Esophagus squamous epithelium (tissue), 4 donors: ENCODE results near the gene TCP1.
A peak's percentile ranks its signal among the peaks of the same experiment; 100 is the strongest.

ENCODE experiments used
- POLR2A ChIP-seq, 4 donors: fragments of 450-650 bp; IDR thresholded peaks; one replicate each; pipeline ENCODE4 v1.6.1; 2017; ENCODE audit warnings: antibody characterized with exemption in 4 of 4, mild to moderate bottlenecking in 4 of 4, moderate library complexity in 3 of 4
- TF ChIP-seq, protein P1 (sequence below), 6 experiments: fragments of 450-650 bp in 4 of 6; fragments of 200-600 bp in 2 of 6; sonication (generic) in 2 of 6; IDR thresholded peaks; one replicate each; pipeline ENCODE4 v1.5.1; 2016 to 2019; ENCODE audit warnings: antibody characterized with exemption in 6 of 6, mild to moderate bottlenecking in 4 of 6, moderate library complexity in 4 of 6

DNA sequence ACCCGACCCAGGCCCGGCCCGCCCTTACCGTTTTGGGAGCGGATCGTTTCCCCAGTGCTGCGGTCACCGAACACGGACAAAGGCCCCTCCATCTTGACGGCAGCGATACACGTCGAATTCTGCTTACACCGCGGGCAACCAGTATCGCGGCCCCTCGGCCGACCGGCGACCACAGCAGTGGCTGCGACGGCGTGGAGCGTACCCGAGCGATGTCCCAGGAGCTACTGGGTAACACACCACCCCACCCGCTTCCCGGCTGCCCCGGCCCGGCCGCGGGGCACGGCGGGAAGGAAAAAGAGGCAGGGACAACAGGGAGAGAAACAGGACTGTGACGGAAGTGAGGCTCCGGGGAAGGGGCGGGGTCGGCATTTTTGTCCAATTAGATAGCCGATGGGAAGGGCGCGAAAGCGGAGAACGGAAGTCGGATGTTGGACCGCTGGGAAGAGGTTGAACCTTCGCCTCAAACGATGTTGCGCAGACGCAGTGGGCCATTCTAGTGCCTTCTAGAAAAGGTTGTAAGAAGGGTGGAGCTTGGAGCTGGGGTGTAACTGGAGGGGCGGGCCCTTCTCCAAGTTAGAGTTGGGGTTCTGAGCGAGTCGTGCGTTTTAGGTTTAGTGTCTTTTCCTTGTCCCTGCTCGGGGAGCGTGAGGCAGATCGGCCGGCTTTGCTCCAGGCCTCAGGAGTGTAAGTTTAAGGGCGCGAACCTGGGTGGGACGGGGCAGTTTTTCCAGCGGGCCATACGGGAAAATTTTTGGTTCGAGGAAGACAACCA lies at the start of gene TCP1:
- TF ChIP-seq, protein P1, sequence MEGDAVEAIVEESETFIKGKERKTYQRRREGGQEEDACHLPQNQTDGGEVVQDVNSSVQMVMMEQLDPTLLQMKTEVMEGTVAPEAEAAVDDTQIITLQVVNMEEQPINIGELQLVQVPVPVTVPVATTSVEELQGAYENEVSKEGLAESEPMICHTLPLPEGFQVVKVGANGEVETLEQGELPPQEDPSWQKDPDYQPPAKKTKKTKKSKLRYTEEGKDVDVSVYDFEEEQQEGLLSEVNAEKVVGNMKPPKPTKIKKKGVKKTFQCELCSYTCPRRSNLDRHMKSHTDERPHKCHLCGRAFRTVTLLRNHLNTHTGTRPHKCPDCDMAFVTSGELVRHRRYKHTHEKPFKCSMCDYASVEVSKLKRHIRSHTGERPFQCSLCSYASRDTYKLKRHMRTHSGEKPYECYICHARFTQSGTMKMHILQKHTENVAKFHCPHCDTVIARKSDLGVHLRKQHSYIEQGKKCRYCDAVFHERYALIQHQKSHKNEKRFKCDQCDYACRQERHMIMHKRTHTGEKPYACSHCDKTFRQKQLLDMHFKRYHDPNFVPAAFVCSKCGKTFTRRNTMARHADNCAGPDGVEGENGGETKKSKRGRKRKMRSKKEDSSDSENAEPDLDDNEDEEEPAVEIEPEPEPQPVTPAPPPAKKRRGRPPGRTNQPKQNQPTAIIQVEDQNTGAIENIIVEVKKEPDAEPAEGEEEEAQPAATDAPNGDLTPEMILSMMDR (IDR thresholded peaks at IDR 0.05): peak in 2 of 6 experiments; percentile 12 to 13
- peak in 3 of 4 donors; percentile 93 to 97 (median 94) for TF ChIP-seq POLR2A (IDR thresholded peaks at IDR 0.05)
